SH-SY5Y (cell line): Measurements from ENCODE around the gene CAPN11.

Source experiments
- GATA2 ChIP-seq: IDR thresholded peaks from 2 replicates; pipeline ENCODE4 v1.6.1; 2011; ENCODE audit warnings: mild to moderate bottlenecking, low read depth, low read length
- GATA3 ChIP-seq: IDR thresholded peaks from 2 replicates; pipeline ENCODE4 v1.6.1; 2011; ENCODE audit warnings: low read depth, mild to moderate bottlenecking, low read length, moderate library complexity

GRCh38 chr6:44207966-44208365 is 49.3 kb downstream of the CAPN11 start:
- no peak for TF ChIP-seq GATA2
- no peak for TF ChIP-seq GATA3
